Uterus (tissue), 2 donors: ENCODE data around the gene TAL1.

Experiments used
- CTCF ChIP-seq, 4 experiments: fragments of 200-600 bp in 2 of 4; fragments of 450-650 bp in 2 of 4; sonication (generic) in 2 of 4; IDR thresholded peaks; one replicate each; pipeline ENCODE4 v1.5.1; 2016 to 2019; ENCODE audit warnings: antibody characterized with exemption in 4 of 4, mild to moderate bottlenecking in 2 of 4, moderate library complexity in 1 of 4
- POLR2A ChIP-seq, 2 donors: fragments of 450-650 bp; IDR thresholded peaks; one replicate each; pipeline ENCODE4 v1.6.1; 2016; ENCODE audit warnings: antibody characterized with exemption in 2 of 2, mild to moderate bottlenecking in 1 of 2, moderate library complexity in 1 of 2

GRCh38 chr1:47187926-47188250, 44.1 kb downstream of the TAL1 start:
- no peak for TF ChIP-seq CTCF (IDR thresholded peaks at IDR 0.05)
- TF ChIP-seq POLR2A (IDR thresholded peaks at IDR 0.05) = no peak
